T-helper 9 cell (primary cell): Measurements from ENCODE around the gene SPACA5.
"Not testable (repeated sequence)": the region's sequence is repeated elsewhere in the genome, so short reads cannot be mapped to it uniquely, and the experiment has no call there.

Source experiments
- DNase-seq: peaks from one replicate; pipeline ENCODE4 v3.0.0-alpha.2; 2020
- total RNA-seq, 2 donors: gene quantifications; one replicate each; lab custom pipeline; 2026; lab: John Stamatoyannopoulos, UW

Gene SPACA5
- 0 reads per million in 2 donors for total RNA-seq

DNA sequence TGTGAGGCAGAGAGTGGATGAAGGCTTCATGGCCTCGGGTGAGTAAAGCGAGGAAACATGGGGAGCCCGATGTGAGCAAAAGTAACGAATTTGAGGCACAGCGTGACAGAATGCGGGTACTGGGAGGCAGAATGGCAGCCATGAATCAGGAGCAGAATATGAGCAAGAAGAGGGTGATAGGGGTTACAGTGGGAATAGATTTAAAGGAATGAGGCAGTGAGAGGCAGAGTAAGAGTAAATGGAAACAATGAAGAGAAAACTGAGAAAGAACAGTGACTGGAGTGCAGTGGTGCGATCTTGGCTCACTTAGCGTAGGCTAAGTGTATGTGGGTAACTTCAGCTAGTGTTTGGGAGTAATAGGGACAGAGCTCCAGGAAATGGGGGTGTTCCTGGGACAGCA is at the start of gene SPACA5:
Gene SPACA5, plus strand, starts transcription at position 301 of the 400 bp plus-strand sequence. CDS start 815 bp downstream, outside the sequence.
- DNase-seq = not testable (repeated sequence)

DNA sequence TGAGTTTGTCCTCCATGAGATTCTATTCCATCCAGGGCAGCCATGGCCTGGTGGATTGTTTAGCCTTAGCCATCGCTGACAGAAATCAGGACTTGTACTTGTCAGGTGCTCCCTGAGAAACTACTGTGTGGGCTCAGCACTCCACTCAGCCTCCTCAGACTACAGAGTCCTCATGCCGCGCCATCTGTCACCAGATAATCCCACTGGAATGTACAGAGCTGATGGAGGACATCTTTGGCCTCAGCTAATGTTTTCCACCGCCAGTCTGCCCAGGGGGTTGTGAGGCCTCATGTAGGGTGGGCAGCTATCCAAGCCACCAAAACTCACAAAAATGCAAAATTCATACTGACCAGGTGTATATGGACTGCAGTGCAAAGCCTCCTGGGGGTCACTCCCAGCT is 48.6 kb upstream of the SPACA5 start:
- DNase-seq = not testable (repeated sequence)

DNA sequence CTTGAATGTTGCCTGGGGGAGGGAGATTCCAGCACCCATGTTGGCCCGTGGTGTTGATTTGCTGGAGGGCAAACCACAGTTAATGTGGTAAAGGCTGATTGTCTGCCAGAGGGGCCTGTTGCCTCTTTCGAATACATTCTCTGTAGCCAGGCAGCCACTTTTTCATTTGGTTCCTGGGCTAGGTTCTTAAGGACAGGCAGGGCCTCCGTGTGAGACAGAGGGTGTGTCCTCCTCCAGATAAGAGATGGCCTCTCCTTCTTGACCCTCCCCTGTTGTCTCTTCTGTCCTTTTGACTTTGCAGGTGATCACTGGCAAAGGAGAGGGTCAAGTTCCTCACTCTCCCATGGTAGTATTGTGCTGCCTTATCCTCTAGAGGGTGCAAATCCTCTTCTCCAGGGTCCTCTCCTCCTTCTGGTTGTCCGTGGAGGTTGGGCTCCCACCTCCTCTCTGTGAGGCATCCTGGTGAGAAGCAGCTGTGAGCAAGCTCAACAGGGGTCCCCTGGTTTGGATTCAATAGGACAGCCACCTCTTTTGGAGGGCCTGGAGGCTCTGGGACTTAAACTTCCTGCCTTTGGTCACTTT is 47.9 kb upstream of the SPACA5 start:
- no peak for DNase-seq

DNA sequence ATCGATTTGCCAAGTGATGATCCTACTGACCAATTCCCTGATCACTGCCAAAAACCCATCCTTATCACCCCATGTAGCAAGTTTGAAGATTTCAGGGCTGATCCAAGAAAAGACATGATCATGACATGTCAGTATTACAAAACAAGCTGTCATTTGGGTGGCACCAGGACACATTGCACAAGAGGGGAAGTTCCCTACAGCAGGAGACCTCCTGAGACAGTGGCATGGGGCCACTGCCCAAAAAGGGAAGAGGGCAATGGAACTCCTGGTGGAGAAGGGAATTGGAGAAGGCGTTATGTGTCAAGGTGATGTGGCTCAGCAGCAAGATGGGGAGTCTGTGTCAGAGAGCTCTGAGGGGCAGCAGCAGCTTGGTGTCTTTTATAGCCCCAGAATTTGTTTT is 46.4 kb upstream of the SPACA5 start:
- no peak for DNase-seq

DNA sequence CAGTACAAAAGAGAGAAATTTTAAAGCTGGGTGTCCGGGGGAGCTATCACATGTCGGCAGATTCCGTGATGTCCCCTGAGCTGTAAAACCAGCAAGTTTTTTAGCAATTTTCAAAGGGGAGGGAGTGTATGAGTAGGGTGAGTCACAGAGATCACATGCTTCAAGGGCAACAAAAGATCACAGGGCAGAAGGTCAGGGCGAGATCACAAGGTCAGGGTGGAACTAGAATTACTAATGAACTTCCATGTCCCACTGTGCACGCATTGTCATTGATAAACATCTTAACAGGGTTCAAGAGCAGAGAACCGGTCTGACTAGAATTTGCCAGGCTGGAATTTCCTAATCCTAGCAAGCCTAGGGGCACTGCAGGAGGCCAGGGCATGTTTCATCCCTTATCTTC is 45.0 kb upstream of the SPACA5 start:
- DNase-seq = not testable (repeated sequence)

DNA sequence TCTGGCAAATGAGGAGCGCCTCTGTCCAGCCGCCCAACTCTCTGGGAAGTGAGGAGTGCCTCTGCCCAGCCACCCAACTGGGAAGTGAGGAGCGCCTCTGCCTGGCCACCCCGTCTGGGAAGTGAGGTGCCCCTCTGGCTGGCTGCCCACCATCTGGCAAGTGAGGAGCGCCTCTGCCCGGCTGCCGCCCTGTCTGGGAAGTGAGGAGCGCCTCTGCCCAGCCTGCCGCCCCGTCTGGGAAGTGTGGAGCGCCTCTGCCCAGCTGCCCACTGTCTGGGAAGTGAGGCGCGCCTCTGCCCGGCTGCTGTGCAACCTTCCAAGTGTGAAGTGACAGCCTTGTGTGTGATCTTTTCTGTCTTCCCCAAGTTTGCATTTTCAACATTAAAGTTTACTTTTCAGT is 41.3 kb upstream of the SPACA5 start:
- not testable (repeated sequence) for DNase-seq

DNA sequence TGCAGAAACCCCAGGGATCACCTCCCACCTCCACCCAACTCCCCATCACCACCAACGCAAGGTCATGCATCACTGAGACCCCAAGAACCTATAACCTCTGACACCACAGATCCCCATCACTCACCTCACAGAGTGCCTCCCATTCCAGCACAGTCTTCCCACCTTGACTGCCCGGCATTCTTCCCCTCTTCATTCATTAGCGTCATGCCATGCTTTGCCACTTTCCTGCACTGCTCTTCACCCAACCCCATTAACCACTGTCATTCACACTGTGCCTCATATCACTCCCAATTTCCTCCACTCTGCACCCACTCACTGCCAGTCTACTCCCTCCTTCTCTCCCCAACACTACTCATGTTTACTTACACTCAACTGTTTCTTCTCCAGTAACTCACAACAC is 33.6 kb upstream of the SPACA5 start:
- DNase-seq = no peak

DNA sequence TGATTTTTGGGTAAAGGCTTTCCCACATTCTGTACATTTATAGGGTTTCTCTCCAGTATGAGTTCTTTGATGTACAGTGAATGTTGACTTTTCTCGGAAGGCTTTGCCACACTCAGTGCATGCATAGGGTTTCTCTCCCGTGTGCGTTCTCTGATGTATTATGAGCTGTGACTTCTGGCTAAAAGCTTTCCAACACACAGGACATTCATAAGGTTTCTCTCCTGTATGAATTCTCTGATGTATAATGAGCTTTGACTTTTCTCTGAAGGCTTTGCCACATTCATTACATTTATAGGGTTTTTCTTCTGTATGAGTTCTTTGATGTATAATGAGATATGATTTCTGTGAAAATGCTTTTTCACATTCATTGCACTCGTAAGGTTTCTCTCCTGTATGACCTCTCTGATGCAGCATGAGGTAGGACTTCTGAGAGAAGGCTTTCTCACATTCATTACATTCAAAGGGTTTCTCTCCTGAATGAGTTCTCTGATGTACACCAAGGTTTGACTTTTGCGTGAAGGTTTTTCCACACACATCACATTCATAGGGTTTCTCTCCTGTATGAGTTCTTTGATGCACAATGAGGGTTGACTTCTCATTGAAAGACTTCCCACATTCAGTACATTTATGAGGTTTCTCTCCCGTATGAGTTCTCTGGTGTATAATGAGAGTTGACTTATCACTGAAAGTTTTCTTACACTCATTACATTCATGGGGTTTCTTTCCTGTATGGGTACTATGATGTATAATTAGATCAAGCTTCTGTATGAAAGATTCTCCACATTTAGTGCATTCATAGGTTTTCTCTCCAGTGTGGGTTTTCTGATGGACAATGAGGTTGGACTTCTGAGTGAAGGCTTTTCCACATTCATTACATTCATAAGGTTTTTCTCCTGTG is 30.3 kb upstream of the SPACA5 start:
- no peak for DNase-seq

DNA sequence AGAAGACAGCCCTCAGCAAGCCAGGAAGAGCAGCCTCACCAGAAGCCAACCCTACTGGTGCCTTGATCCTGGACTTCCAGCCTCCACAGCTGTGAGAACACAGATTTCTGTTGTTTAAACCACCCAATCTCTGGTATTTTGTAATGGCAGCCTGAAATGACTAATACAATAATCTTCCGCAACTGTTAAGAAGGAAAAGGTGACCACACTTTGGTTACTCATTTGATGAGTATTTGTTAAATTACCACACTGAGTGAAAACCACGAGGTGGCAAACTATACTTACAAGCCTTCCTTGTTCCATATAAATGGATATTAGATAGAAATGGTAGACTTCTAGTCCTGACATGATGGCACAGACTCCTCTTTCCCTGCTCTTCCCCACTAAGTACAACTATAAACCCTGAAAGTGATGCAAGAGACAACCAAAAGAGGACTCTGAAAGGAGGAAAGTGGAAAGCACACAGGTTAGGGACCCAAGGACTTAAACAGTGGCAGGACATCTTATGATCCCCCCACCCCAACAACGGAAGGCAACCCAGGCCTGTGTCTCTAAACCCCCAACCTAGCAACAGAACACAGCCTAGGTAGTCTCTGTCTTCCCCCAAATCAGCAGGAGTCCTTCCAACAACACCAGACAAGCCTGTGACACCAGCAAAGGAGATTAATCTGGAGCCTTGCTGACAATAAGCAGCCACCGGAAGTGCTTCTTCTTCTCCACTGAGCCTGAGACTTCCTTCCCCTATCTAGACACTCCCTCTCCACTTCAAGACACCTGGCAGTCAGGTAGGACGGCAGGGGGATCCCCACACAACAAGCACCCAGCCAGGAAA is 15.3 kb upstream of the SPACA5 start:
- DNase-seq = no peak

DNA sequence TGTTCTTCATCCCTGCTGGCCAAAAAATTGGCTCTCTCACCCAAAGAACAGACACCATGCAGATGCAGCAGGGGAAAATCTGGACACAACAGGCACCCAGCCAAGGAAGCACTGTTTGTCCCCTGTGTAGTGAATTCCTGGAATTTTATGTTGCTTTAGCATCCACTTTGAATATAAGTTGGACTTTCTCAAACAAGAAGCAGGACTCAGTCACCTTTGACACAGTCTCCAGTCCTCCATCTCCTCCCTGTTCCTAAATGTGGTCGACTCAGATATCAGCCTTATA is 14.8 kb upstream of the SPACA5 start:
- DNase-seq = no peak

DNA sequence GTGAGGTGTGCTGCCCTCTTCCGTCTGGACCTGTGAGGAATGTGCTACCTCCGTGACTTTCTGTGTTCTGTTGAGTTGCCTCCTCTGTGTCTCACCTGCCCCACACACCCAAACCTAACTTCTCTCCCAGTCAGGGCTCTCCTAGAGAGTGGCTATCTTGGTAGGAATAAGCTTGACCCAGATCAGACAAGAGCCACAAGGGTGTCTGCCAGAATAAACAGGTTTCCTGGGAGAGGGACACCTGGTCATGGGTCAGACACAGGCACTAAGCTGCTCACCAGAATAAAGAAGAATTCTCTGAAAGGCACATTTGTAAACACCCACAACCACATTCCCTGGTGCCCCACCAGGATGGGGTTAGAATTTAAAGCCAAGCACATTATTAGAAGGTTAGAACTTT is 14.1 kb upstream of the SPACA5 start:
- DNase-seq = no peak

DNA sequence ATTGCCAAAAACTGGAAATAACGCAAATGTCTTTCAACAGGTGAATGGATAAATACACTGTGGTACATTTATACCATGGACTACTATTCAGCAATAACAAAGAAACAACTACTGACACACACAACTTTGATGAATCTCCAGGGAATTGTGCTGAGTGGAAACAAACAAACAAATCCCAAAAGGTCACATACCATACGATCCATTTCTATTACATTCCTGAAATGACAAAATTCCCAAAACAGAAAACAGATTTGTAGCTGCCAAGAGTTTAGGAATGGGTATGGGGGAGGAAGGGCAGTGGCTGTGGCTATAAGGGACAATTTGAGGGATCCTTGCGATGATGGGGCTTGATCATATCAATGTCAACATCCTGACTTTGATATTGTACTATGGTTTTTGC is 5.5 kb upstream of the SPACA5 start:
- DNase-seq = no peak

DNA sequence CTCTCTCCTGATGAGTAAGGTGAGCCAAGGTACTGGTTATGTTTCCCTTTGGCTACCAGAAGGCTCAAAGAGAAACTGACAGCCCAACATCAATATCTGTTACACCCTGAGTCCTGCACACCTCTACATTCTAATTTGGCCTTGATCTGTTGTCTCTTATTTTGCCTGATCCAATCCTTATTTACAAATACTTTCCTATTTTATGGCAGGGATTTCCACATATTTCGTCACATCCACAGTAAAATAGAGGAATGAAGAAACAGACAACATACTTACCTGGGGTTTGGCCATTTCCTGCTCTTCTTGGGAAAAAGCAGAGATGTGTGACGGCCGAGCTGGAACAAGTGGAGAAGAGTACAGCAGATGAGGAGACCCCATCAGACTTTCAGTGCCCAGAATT is 4.5 kb upstream of the SPACA5 start:
- DNase-seq = no peak

DNA sequence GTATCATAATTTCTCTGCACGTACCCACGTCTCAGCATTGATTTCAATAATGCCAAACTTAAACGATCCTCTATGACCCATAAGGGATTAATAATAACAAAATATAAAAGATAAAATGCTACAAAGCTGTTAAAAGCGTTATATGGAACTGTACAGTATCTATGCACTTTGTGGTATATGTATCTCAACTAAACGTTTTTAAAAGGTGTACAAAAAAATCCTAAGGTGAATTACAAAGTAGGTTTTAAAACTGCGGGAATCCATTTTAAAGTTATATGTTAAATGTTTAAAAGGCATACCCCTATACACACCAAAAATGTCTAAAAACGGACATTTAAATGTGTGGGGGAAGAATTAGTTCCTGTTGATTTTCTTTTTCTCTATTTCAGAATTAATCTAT is 3.9 kb upstream of the SPACA5 start:
- no peak for DNase-seq

DNA sequence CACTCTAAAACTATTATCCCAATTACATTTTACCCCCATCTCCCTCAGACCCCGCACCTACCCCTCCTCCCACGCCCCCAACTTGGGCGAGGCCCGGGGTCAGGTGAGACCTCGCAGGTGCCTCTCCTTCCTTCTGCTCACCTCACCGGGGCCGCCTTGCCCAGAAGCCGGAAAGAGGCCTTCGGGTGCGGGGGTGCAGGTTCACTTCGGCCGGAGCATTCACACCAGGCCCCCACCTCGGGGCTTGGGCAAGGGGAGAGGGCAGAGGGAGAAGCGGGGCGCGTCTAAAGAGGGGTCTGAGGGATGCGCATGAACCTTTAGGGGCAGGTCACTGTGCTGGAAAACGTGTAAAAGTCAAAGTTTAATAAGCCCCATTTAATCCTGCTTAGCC is 3.4 kb upstream of the SPACA5 start:
- peak; percentile 13 for DNase-seq

DNA sequence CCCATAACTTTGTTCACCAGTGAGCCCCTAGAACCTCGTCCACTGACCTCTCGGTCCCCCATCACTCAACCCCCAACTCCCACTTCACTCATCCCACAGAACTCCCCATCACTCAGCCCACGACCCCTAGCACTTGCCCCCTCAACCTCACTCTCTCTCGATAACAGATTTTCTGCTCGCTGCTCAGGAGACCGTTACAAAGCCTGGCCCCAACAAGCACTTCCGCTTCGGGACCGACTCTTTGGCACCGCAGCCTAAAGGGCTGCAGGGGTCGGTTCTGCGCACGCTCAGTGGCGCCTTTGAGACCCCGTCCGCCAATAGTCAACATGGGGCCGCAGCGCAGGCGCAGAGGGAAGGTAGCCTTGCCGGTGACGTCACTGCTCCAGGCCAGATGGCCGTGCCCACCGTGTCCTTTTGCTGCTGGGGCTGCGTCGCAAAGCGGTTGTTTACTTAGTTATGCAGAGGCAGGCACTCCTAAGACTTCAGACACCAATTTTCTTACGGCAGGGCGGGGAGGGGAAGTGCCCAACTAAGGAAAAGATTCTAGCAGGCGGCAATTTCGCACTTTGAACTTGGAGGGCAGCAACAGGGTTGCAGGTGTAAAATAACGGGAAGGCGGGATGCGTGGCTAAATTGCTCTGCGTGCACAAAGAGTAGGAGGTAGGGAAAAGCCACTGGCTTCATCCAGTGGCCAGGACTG is 2.9 kb upstream of the SPACA5 start, which contains the start of gene ZNF182:
Gene ZNF182, minus strand, starts transcription at position 232 of the 700 bp plus-strand sequence. CDS start 1,380 bp downstream, outside the sequence.
- DNase-seq = peak; percentile 87

DNA sequence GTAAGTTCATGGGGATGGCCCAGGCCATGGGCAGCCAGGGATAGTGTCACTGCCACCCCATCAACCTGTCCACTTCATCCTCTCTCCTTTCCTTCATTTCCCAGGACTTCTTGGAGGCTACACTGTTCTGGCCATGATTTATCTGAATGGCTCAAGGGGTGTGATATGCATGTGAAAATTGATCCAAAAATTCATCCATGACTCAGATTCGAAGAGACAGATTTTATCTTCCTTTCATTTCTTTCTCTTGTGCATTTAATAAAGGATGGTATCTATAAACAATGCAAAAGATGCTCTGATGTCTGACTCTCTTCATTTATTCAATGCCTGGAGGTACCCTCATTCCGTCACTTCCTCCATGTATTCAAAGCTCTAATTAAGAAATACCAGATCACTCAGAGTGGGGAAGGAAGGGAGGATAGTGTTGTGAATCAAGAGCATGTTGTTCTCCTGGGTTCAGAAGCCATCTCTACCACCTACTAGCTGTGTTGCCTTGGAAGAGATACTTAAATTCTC is 2.7 kb downstream of the SPACA5 start:
- not testable (repeated sequence) for DNase-seq

DNA sequence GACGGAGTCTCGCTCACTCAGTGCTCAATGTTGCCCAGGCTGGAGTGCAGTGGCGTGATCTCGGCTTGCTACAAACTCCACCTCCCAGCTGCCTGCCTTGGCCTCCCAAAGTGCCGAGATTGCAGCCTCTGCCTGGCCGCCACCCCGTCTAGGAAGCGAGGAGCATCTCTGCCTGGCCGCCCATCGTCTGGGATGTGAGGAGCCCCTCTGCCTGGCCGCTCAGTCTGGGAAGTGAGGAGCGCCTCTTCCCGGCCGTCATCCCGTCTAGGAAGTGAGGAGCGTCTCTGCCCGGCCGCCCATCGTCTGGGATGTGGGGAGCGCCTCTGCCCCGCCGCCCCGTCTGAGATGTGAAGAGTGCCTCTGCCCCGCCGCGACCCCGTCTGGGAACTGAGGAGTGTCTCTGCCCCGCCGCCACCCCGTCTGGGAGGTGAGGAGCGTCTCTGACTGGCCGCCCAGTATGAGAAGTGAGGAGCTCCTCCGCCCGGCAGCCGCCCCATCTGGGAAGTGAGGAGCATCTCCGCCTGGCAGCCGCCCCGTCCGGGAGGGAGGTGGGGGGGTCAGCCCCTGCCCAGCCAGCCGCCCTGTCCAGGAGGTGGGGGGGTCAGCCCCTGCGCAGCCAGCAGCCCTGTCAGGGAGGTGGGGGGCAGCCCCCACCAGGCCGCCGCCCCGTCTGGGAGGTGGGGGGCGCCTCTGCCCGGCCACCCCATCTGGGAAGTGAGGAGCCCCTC is 10.0 kb downstream of the SPACA5 start:
- not testable (repeated sequence) for DNase-seq

DNA sequence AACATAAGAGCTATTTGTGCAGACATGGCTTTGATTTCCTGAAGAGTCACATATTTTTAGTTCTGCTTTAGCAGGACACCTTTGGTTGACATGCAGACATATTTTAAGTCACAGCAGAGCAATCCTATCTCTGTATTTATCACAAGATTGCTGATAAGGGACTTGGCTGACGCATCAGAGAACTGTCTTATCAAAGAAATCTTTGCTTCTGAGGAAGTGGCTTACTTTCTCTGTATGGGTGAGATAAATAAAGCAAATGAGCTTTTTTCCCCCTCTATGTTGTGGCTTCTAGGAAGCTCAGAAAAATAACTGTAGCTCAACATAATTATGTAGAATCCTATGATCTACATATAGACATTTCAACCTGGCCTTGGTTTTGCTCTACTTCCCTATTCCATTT is 13.1 kb downstream of the SPACA5 start:
- DNase-seq = not testable (repeated sequence)

DNA sequence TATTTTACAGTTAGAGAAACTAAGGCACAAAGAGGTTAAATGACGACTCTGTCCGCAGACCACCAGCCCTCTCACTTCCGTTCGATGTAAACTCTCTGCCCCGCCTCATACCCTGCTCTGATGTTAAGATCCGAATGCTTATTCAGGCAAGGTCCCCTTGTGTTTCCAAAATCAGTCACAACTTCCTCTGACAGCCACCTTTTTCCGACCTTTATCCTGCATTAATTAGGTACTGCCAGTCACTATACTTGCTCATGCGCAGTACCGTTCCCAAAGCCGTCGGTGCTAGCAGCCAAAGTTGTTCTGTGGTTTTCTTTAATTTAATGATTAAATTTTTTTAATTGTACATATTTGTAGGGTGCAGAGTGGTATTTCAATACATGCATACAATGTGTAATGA is 13.7 kb downstream of the SPACA5 start:
- not testable (repeated sequence) for DNase-seq

DNA sequence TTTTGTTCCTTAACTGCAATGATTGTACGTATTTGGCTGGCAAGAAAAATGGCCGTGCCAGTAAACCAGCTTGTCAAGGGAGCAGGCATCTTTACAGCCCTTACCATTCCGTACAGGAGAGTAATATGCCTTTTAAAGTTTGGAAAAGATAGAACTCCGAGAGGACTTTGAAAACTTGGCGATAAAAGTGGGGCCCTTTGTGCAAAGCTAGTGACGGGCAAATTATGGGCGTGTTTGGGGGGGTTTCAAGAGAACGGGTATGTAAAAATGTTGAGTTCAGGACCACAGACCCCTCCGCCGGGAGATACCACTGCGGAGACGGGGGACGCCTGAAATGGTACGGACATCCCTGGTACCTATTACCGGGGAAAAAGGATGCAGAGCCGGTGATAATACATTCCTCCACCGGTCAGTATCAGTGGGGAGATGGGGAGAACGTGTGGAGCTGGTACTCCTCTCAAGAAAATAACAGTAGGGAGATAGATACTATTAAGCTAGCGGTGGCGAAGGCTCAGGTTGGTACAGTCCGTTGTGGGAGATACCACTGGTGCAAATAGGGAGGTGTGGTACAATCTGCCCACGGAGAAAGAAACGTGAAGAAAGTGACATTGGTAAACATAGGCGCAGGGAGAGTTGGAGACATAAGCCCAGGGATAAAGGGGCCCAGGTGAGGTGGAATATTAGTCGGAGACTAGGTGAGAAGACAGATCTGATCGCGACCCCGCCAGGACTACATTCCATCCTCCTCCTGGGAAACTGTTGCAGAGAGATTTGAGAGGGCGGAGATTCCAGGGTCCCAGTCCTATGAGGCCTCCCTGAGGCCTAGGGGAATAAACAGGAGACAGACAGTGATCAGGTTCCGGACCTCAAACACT is 14.5 kb downstream of the SPACA5 start:
- DNase-seq = peak; percentile 63
